ENCODE measurements around the gene PNPLA6.

GRCh38 chr19:7539827-7540425, 4.4 kb downstream of the PNPLA6 start:
- TF ChIP-seq EZH2 (IDR thresholded peaks at IDR 0.05) (no peak), POLR2AphosphoS5 (IDR thresholded peaks at IDR 0.05; ENCODE audit: borderline replicate concordance, low read depth, low read length) (no peak), FOXP2 (optimal IDR thresholded peaks at IDR 0.05; ENCODE audit: control extremely low read depth, extremely low read length, insufficient read depth) (no peak)
